Measurements from ENCODE around the gene DNAJC24. TPM values are rescaled to one million over a fixed set of nuclear protein-coding genes. Genes with fewer than 3 reads are reported as not detected.

The DNAJC24 gene
- total and polyA plus RNA-seq, 2 experiments from 2014 or later: 20.3 to 21.3 TPM

GRCh38 chr11:31445621-31446020, 76.0 kb downstream of the DNAJC24 start (continued):
- no peak for TF ChIP-seq CTCF (conservative IDR thresholded peaks at IDR 0.05; ENCODE audit: low read depth in 2 of 2)
- no peak for TF ChIP-seq CREB1 (CRISPR knock-in tag; IDR thresholded peaks at IDR 0.05; ENCODE audit: low read depth)

- H3K36me3 ChIP-seq (ENCODE audit: insufficient read depth): no peaks in the 10 kb centered on the region
Observed at GRCh38 chr11:31449040-31449439, 79.4 kb downstream of the DNAJC24 start.

GRCh38 chr11:31450841-31451240, 81.2 kb downstream of the DNAJC24 start:
- Histone ChIP-seq H4K20me1 (replicated peaks; ENCODE audit: insufficient read depth) (0 out of 2 replicates have a peak, but pooled peaks cover 5% of the 10 kb centered on the region), H3K4me2 (no peak overlapping the region), H3F3A (replicated peaks; ENCODE audit: low read depth) (no peaks in the 10 kb centered on the region), H3K27me3 (ENCODE audit: insufficient read depth) (no peaks in the 10 kb centered on the region), H3K36me3 (ENCODE audit: insufficient read depth) (no peaks in the 10 kb centered on the region), H3K27ac (ENCODE audit: low read depth) (no peak overlapping the region), H3K9me2 (ENCODE audit: insufficient read depth) (no peaks in the 10 kb centered on the region), H3K79me2 (replicated peaks; ENCODE audit: insufficient read depth) (no peaks in the 10 kb centered on the region), H3K4me1 (ENCODE audit: insufficient read depth) (no peaks in the 10 kb centered on the region), H2AFZ (no peak overlapping the region), H3K4me3 (no peak overlapping the region)
- TF ChIP-seq CTCF (conservative IDR thresholded peaks at IDR 0.05; ENCODE audit: low read depth in 2 of 2) (no peak), EZH2phosphoT487 (IDR thresholded peaks at IDR 0.05; ENCODE audit: unreplicated experiment) (no peak), ZNF114 (CRISPR knock-in tag; IDR thresholded peaks at IDR 0.05) (no peak), ZNF462 (CRISPR knock-in tag; IDR thresholded peaks at IDR 0.05) (no peak), JUNB (IDR thresholded peaks at IDR 0.05; ENCODE audit: unreplicated experiment) (no peak)
- ATAC-seq: no peak
- H3K4me3 Mint-ChIP-seq: no peak overlapping the region
- no peaks in the 10 kb centered on the region for H3K9me3 Mint-ChIP-seq
- no peak for DNase-seq (ENCODE audit: low spot score)
- peaks cover 3% of the 10 kb centered on the region; the same call in 2 of the 3 replicates for H3K36me3 Mint-ChIP-seq (ENCODE audit: low read depth)
- no peak overlapping the region for H3K27ac Mint-ChIP-seq
- H3K27me3 Mint-ChIP-seq (ENCODE audit: insufficient read depth, low read depth, poor library complexity): no peaks in the 10 kb centered on the region
- H3K4me1 Mint-ChIP-seq: no peaks in the 10 kb centered on the region

More at GRCh38 chr11:31449040-31449439, 79.4 kb downstream of the DNAJC24 start:
- Mint-ChIP-seq H3K4me1 (no peaks in the 10 kb centered on the region; the same call in 2 of the 3 replicates), H3K4me3 (no peak overlapping the region), H3K27ac (no peak overlapping the region), H3K36me3 (ENCODE audit: low read depth) (peaks cover 3% of the 10 kb centered on the region; the same call in 2 of the 3 replicates), H3K9me3 (no peaks in the 10 kb centered on the region), H3K27me3 (ENCODE audit: insufficient read depth, low read depth, poor library complexity) (no peaks in the 10 kb centered on the region)
- Histone ChIP-seq H3K4me1 (ENCODE audit: insufficient read depth) (no peaks in the 10 kb centered on the region), H3K4me3 (no peak overlapping the region), H3K27me3 (ENCODE audit: insufficient read depth) (no peaks in the 10 kb centered on the region), H2AFZ (no peak overlapping the region), H3K9me2 (ENCODE audit: insufficient read depth) (no peaks in the 10 kb centered on the region), H3K4me2 (no peak overlapping the region), H4K20me1 (replicated peaks; ENCODE audit: insufficient read depth) (0 out of 2 replicates have a peak, but pooled peaks cover 5% of the 10 kb centered on the region), H3F3A (replicated peaks; ENCODE audit: low read depth) (no peaks in the 10 kb centered on the region), H3K79me2 (replicated peaks; ENCODE audit: insufficient read depth) (no peaks in the 10 kb centered on the region), H3K27ac (ENCODE audit: low read depth) (no peak overlapping the region)
- TF ChIP-seq JUNB (IDR thresholded peaks at IDR 0.05; ENCODE audit: unreplicated experiment) (no peak), ZNF114 (CRISPR knock-in tag; IDR thresholded peaks at IDR 0.05) (no peak), EZH2phosphoT487 (IDR thresholded peaks at IDR 0.05; ENCODE audit: unreplicated experiment) (no peak)
- DNase-seq (ENCODE audit: low spot score): no peak
- ATAC-seq: no peak

Measured in GM23338 (cell line).